C4-2B (cell line): Measurements from ENCODE around the gene ZNF205.

Experiments
- ZFX ChIP-seq: fragments of 450-650 bp; IDR thresholded peaks from 2 replicates; pipeline ENCODE4 v1.6.1; 2017
- TF ChIP-seq, protein P1 (sequence below): fragments of 450-650 bp; conservative IDR thresholded peaks from 2 replicates; pipeline ENCODE4 v1.5.1; 2017; ENCODE audit warnings: mild to moderate bottlenecking

GRCh38 chr16:3148256-3149192, 36.1 kb downstream of the ZNF205 start:
- TF ChIP-seq, protein P1, sequence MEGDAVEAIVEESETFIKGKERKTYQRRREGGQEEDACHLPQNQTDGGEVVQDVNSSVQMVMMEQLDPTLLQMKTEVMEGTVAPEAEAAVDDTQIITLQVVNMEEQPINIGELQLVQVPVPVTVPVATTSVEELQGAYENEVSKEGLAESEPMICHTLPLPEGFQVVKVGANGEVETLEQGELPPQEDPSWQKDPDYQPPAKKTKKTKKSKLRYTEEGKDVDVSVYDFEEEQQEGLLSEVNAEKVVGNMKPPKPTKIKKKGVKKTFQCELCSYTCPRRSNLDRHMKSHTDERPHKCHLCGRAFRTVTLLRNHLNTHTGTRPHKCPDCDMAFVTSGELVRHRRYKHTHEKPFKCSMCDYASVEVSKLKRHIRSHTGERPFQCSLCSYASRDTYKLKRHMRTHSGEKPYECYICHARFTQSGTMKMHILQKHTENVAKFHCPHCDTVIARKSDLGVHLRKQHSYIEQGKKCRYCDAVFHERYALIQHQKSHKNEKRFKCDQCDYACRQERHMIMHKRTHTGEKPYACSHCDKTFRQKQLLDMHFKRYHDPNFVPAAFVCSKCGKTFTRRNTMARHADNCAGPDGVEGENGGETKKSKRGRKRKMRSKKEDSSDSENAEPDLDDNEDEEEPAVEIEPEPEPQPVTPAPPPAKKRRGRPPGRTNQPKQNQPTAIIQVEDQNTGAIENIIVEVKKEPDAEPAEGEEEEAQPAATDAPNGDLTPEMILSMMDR, result no peak
- no peak for TF ChIP-seq ZFX
